Measurements from ENCODE around the gene EIPR1. TPM values are rescaled to one million over a fixed set of nuclear protein-coding genes. Genes with fewer than 3 reads are reported as not detected.

EIPR1 gene
- total and polyA plus RNA-seq, 2 of the 4 experiments (the other 2 are of a cell fraction): 46.5 to 67.4 TPM

- no peak for TF ChIP-seq SMC3 (IDR thresholded peaks at IDR 0.05; ENCODE audit: low read depth, low read length)
- TF ChIP-seq MAFK (IDR thresholded peaks at IDR 0.05; ENCODE audit: low read depth, low read length): no peak
- TF ChIP-seq CTCF (conservative IDR thresholded peaks at IDR 0.05; ENCODE audit: low read depth, low read length): no peak
- TF ChIP-seq POLR2A (IDR thresholded peaks at IDR 0.05; ENCODE audit: low read depth, low read length): no peak
- no peak for TF ChIP-seq RFX5 (IDR thresholded peaks at IDR 0.05; ENCODE audit: low read depth, low read length)
- no peak for TF ChIP-seq RCOR1 (IDR thresholded peaks at IDR 0.05; ENCODE audit: insufficient replicate concordance, low read length)
- no peak for TF ChIP-seq CHD1 (IDR thresholded peaks at IDR 0.05; ENCODE audit: low read depth, low read length)
- no peak for TF ChIP-seq MXI1 (IDR thresholded peaks at IDR 0.05; ENCODE audit: borderline replicate concordance, low read depth, low read length)
- no peak for TF ChIP-seq NFE2L2 (IDR thresholded peaks at IDR 0.05; ENCODE audit: low read depth, low read length)
- TF ChIP-seq MAZ (IDR thresholded peaks at IDR 0.05; ENCODE audit: borderline replicate concordance, low read depth, low read length): no peak
- no peak for TF ChIP-seq CEBPB (IDR thresholded peaks at IDR 0.05; ENCODE audit: low read depth, low read length)
- TF ChIP-seq ELK1 (IDR thresholded peaks at IDR 0.05; ENCODE audit: borderline replicate concordance, low read depth, low read length): no peak
- no peak for TF ChIP-seq FOS (IDR thresholded peaks at IDR 0.05; ENCODE audit: low read depth, low read length)
- TF ChIP-seq USF2 (IDR thresholded peaks at IDR 0.05; ENCODE audit: low read depth, low read length): no peak
- TF ChIP-seq RAD21 (IDR thresholded peaks at IDR 0.05; ENCODE audit: low read length): no peak
- no peak for TF ChIP-seq BHLHE40 (IDR thresholded peaks at IDR 0.05; ENCODE audit: low read depth, low read length)
- H3K79me1 ChIP-seq (ENCODE audit: low read depth in 1 of 2, low read length in 2 of 2): peaks cover 31 to 38% of the 10 kb centered on the region in 2 experiments
- no peak overlapping the region for H4K8ac ChIP-seq (ENCODE audit: low read depth in 2 of 2, low read length in 2 of 2)
- no peak overlapping the region for H3K4ac ChIP-seq (ENCODE audit: low read depth, low read length)
- H3K4me1 ChIP-seq (ENCODE audit: control insufficient read depth, insufficient read depth, low read length): no peaks in the 10 kb centered on the region; the same call in 1 of the 2 replicates
- BruUV-seq (replicated peaks): no TSS peak
- dilution Hi-C loops (cut with HindIII; ENCODE audit: low sequenced_read_pairs, unreplicated experiment) (no loop called here), in situ Hi-C loops (cut with MboI; ENCODE audit: low sequenced_read_pairs) (no loop called here), intact Hi-C loops (cut with micrococcal nuclease) (no loop called here)
- H4K5ac ChIP-seq (ENCODE audit: low read depth, low read length): no peak overlapping the region
- no peak overlapping the region for H2AK5ac ChIP-seq (ENCODE audit: low read depth, low read length)
- H2AFZ ChIP-seq (replicated peaks; ENCODE audit: low read length, poor library complexity): no peak overlapping the region
- H3K4me2 ChIP-seq (ENCODE audit: low read depth, low read length): no peak overlapping the region
- DNase-seq: no peak
- peaks cover 5% of the 10 kb centered on the region; the same call in 1 of the 2 replicates for H3K9me1 ChIP-seq (ENCODE audit: insufficient read depth, low read length)
- H4K91ac ChIP-seq (ENCODE audit: insufficient read depth, low read depth, low read length): no peak overlapping the region
- ATAC-seq (ENCODE audit: low read depth): no peak
- no peak overlapping the region for H2BK120ac ChIP-seq (ENCODE audit: low read depth, low read length)
- no peak overlapping the region for H2BK15ac ChIP-seq (ENCODE audit: low read depth, low read length)
- no peak overlapping the region for H2BK5ac ChIP-seq (ENCODE audit: low read depth, low read length, poor library complexity, severe bottlenecking)
- no peaks in the 10 kb centered on the region for H3K27me3 ChIP-seq (ENCODE audit: control insufficient read depth, insufficient read depth, low read length)
- H3K23ac ChIP-seq (ENCODE audit: low read depth, low read length): no peak overlapping the region
- peaks cover 38% of the 10 kb centered on the region for H3K36me3 ChIP-seq (ENCODE audit: control insufficient read depth, insufficient read depth, low read length)
- H3K27ac ChIP-seq (ENCODE audit: insufficient read depth, low read length): no peak overlapping the region
- H3K14ac ChIP-seq (replicated peaks; ENCODE audit: low read depth, low read length): no peak overlapping the region
- ChIA-PET CTCF (interaction anchor here (0.7 kb wide), 1 partner anchor 124 kb away, joined by 4 read pairs; no protein-coding TSS in a partner anchor), POLR2A (ENCODE audit: unreplicated experiment) (no interaction called here)
- H3K4me3 ChIP-seq (ENCODE audit: insufficient read depth, low read depth, low read length): no peak overlapping the region
- no peaks in the 10 kb centered on the region; the same call in 1 of the 2 replicates for H4K20me1 ChIP-seq (ENCODE audit: insufficient read depth, low read length)
- H3K9ac ChIP-seq (ENCODE audit: low read depth, low read length): no peak overlapping the region
- no peak overlapping the region for H2BK20ac ChIP-seq (ENCODE audit: low read depth, low read length)
- WGBS, 2 experiments (ENCODE audit: extremely low coverage in 2 of 2, insufficient read length in 1 of 2): 67% methylated on average over 7 of the region's 11 CpGs; no CpG with 5 or more reads in 1 of the 2 experiments
- H3K18ac ChIP-seq (ENCODE audit: low read depth, low read length): no peak overlapping the region
- H3K9me3 ChIP-seq (ENCODE audit: control insufficient read depth, insufficient read depth, low read length): no peaks in the 10 kb centered on the region
- no peak overlapping the region for H2AK9ac ChIP-seq (replicated peaks; ENCODE audit: low read depth, low read length, poor library complexity)
- H3K56ac ChIP-seq (ENCODE audit: extremely low read depth, insufficient read depth, low read length): no peak overlapping the region
Observed at GRCh38 chr2:3404349-3404894, 26.8 kb upstream of the EIPR1 start.

Data from IMR-90 (cell line).